T-helper 2 cell treated with Interferon-gamma antibody and Interleukin-4, amounts not matched to agents 5 μg/mL and 100 μg/mL, for 36 hours (primary cell): ENCODE results near the gene RAB9B.

Experiments
- DNase-seq: peaks from one replicate; pipeline ENCODE4 v3.0.0; 2021; ENCODE audit warnings: low spot score
- H3K27ac Mint-ChIP-seq: one replicate; pipeline ENCODE4 v1.8.0; 2021; ENCODE audit warnings: mild to moderate bottlenecking, mixed read lengths
- H3K27me3 Mint-ChIP-seq: one replicate; pipeline ENCODE4 v1.8.0; 2021; ENCODE audit warnings: low read depth, mixed read lengths
- H3K36me3 Mint-ChIP-seq: one replicate; pipeline ENCODE4 v1.8.0; 2021; ENCODE audit warnings: low read depth, mixed read lengths
- H3K4me1 Mint-ChIP-seq: one replicate; pipeline ENCODE4 v1.8.0; 2021; ENCODE audit warnings: low read depth, mixed read lengths
- H3K4me3 Mint-ChIP-seq: one replicate; pipeline ENCODE4 v1.8.0; 2022; ENCODE audit warnings: mild to moderate bottlenecking, moderate library complexity, mixed read lengths
- H3K9me3 Mint-ChIP-seq: one replicate; pipeline ENCODE4 v1.8.0; 2021; ENCODE audit warnings: mixed read lengths

The RAB9B gene

GRCh38 chrX:103831803-103832544 is at the start of gene RAB9B:
Gene RAB9B (minus strand): TSS chrX:103832257. CDS start chrX:103825784, 6,473 bp downstream.
- Mint-ChIP-seq H3K27me3 (peaks cover 11% of the 10 kb centered on the region), H3K9me3 (no peaks in the 10 kb centered on the region), H3K4me3 (peak within 1 kb of the TSS; percentile 87), H3K36me3 (no peaks in the 10 kb centered on the region), H3K27ac (peak within 1 kb of the TSS; percentile 4), H3K4me1 (peaks cover 3% of the 10 kb centered on the region)
- peak; percentile 50 for DNase-seq

GRCh38 chrX:103879339-103879738 is 47.3 kb upstream of the RAB9B start:
- DNase-seq, result no peak
- no peaks in the 10 kb centered on the region for H3K4me1 Mint-ChIP-seq
- H3K27ac Mint-ChIP-seq, result no peak overlapping the region
- H3K4me3 Mint-ChIP-seq, result no peak overlapping the region
- H3K9me3 Mint-ChIP-seq, result no peaks in the 10 kb centered on the region
- H3K27me3 Mint-ChIP-seq, result peaks cover 4% of the 10 kb centered on the region
- H3K36me3 Mint-ChIP-seq, result no peaks in the 10 kb centered on the region

DNA sequence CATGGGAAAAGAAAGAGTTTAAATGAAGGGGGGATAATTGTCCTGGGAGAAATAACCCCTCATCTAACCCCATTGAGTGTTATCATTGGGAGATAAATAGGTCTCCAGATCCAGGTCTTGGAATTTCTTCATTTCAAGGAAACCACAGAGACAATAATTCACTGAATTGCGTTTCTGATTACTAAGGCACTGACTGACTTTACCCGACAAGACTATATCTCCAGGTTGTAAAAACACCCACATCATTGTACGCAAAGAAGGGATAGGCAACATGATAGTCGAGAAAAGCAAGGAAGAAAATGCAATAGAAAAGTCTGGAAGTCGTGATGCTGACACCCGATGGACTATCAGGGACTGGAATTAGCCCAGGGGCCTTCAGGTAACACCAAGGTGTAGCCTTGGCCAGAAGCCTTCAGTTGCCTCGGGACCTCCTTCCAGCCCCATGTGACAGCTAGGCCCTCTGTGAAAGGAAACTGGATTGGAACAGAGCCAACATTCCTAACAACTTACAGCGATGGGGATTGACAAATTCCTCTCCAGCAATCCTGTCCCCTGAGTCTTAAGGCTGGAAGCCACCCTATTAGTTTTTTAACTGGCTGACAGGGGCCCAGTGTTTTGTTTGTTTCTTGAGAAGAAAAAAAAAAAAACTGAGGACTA is 46.5 kb upstream of the RAB9B start:
- H3K27me3 Mint-ChIP-seq, result peaks cover 4% of the 10 kb centered on the region
- H3K4me1 Mint-ChIP-seq, result no peaks in the 10 kb centered on the region
- H3K27ac Mint-ChIP-seq, result no peak overlapping the region
- H3K4me3 Mint-ChIP-seq, result no peak overlapping the region
- H3K9me3 Mint-ChIP-seq, result no peaks in the 10 kb centered on the region
- no peaks in the 10 kb centered on the region for H3K36me3 Mint-ChIP-seq
- DNase-seq, result no peak

DNA sequence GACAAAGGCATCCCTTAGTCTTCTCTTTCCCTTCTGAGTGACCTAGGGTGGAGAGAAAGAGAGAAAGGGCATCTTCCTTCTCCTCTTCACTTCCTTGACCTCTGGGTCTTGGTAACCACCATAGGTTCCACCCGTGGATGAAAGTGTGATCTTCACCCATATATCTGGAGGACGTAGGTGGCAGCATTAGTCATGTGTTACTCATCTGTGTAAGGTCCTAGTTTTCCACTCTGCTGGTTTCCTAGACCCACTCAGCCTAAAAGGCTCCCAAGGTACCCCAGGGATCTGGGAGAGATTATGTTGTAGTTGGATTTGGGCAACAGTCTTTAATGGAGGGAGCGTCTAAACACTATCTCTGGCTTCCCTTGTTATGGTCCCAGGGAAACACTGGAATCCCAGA is 45.5 kb upstream of the RAB9B start:
- Mint-ChIP-seq H3K9me3 (no peaks in the 10 kb centered on the region), H3K27me3 (peaks cover 4% of the 10 kb centered on the region), H3K36me3 (no peaks in the 10 kb centered on the region), H3K27ac (no peak overlapping the region), H3K4me1 (no peaks in the 10 kb centered on the region), H3K4me3 (no peak overlapping the region)
- DNase-seq, result no peak

GRCh38 chrX:103864886-103865534 is 33.0 kb upstream of the RAB9B start:
- Mint-ChIP-seq H3K4me1 (no peaks in the 10 kb centered on the region), H3K27me3 (peaks cover 4% of the 10 kb centered on the region), H3K9me3 (no peaks in the 10 kb centered on the region), H3K36me3 (no peaks in the 10 kb centered on the region), H3K4me3 (no peak overlapping the region), H3K27ac (no peak overlapping the region)
- no peak for DNase-seq

GRCh38 chrX:103864149-103864548 is 32.1 kb upstream of the RAB9B start:
- H3K4me3 Mint-ChIP-seq, result no peak overlapping the region
- no peak for DNase-seq
- no peaks in the 10 kb centered on the region for H3K9me3 Mint-ChIP-seq
- no peaks in the 10 kb centered on the region for H3K4me1 Mint-ChIP-seq
- H3K27me3 Mint-ChIP-seq, result peaks cover 4% of the 10 kb centered on the region
- no peak overlapping the region for H3K27ac Mint-ChIP-seq
- H3K36me3 Mint-ChIP-seq, result no peaks in the 10 kb centered on the region

DNA sequence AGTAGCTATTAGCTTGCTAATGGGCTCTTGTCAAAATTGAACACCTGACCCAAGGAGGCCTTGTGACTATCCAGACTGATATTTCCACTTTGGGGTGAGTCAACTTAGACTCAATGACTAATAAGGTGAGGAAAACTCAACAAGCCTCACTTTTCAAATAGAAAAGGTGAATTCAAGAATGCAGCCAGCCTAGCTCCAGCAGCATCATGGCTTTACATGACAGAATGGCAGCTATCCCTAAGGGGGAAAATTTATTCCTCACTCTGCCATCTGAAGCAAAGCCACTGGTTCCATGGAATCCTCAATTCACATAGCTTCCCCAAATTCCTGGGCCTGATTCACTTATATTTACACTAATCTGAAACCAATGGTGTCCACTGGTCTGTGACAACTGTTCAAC is 29.1 kb upstream of the RAB9B start:
- Mint-ChIP-seq H3K36me3 (no peaks in the 10 kb centered on the region), H3K9me3 (no peaks in the 10 kb centered on the region), H3K4me1 (no peaks in the 10 kb centered on the region), H3K4me3 (no peak overlapping the region), H3K27me3 (peaks cover 4% of the 10 kb centered on the region), H3K27ac (no peak overlapping the region)
- no peak for DNase-seq

GRCh38 chrX:103849558-103849957 is 17.5 kb upstream of the RAB9B start:
- Mint-ChIP-seq H3K9me3 (no peaks in the 10 kb centered on the region), H3K27me3 (no peaks in the 10 kb centered on the region), H3K4me1 (no peaks in the 10 kb centered on the region), H3K36me3 (no peaks in the 10 kb centered on the region), H3K27ac (no peak overlapping the region), H3K4me3 (no peak overlapping the region)
- DNase-seq, result no peak

DNA sequence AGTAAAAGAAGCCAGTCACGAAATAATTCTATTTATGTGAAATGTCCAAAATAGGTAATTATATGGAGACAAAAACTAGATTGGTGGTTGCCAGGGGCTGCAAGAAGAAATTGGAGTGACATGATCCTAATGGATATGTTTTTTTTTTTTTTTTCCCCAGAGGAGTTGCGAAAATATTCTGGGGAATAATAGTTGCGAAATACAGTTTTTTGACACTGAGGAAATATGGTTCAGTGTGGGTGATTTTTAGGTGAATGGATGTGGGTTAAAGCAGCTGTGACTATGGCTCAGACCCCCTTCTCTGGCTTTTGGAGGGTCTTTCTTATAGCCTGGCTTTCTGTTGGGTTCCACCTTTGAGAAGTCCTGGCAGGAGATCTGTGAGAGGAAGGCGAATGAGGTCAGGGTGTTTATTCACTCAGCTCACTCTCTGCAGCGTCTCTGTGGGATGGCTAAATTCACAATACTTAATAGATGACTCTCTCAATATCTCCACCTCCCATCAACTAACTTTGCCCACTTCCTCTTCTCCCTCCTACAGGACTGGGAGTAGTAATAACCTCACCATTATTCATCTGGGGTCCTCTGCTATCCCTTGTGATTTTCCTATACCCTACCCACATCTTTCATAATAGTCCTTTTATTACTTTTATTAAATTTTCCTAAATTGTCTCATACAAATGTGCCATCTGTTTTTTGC is 15.3 kb upstream of the RAB9B start:
- no peaks in the 10 kb centered on the region for H3K9me3 Mint-ChIP-seq
- H3K4me1 Mint-ChIP-seq, result no peaks in the 10 kb centered on the region
- H3K27ac Mint-ChIP-seq, result no peak overlapping the region
- no peak overlapping the region for H3K4me3 Mint-ChIP-seq
- no peaks in the 10 kb centered on the region for H3K27me3 Mint-ChIP-seq
- H3K36me3 Mint-ChIP-seq, result no peaks in the 10 kb centered on the region
- DNase-seq, result no peak

DNA sequence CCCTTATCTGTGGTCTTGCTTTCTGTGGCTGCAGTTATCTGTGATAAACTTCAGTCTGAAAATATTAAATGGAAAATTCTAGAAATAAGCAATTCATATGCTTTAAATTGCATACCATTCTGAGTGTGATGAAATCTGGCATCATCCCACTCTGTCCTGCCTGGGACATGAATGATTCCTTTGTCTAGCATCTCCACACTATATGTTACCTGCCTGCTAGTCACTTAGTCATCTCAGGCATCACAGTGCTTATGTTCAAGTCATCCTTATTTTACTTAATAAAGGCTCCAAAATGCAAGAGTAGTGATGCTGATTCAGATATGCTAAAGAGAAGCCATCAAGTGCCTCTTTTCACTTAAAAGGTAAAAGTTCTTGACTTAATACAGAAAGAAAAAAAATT is 14.3 kb upstream of the RAB9B start:
- no peaks in the 10 kb centered on the region for H3K36me3 Mint-ChIP-seq

DNA sequence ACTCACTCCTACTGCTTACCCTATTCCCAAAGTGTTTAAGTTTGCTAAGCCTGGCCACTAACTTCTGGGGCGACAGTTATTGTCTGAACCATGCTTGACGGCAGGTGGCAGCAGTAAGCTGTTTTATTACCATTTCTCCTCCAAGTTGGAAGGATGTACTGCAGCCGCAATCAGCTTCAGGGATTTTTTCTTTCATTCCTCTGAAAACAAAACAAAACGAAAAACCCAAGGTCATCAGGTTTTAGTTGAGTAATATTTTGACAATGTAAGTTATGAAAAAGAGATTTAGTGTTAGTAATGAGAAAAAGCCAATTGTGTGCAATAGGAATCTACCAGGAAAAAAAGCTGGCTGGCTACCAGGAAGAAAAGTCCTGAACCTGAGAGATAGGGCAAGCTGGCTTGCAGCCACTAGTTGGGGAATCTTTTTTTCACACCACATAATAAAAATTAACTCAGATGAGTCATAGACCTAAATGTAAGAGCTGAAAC is 13.2 kb upstream of the RAB9B start:
- no peaks in the 10 kb centered on the region for H3K36me3 Mint-ChIP-seq
- no peak overlapping the region for H3K27ac Mint-ChIP-seq
- no peaks in the 10 kb centered on the region for H3K27me3 Mint-ChIP-seq
- no peak overlapping the region for H3K4me3 Mint-ChIP-seq
- no peaks in the 10 kb centered on the region for H3K4me1 Mint-ChIP-seq
- DNase-seq, result peak; percentile 8
- H3K9me3 Mint-ChIP-seq, result no peaks in the 10 kb centered on the region

More for the DNA sequence above, 14.3 kb upstream of the RAB9B start:
- no peak for DNase-seq
- Mint-ChIP-seq H3K4me1 (no peaks in the 10 kb centered on the region), H3K9me3 (no peaks in the 10 kb centered on the region), H3K27me3 (no peaks in the 10 kb centered on the region), H3K4me3 (no peak overlapping the region), H3K27ac (no peak overlapping the region)

DNA sequence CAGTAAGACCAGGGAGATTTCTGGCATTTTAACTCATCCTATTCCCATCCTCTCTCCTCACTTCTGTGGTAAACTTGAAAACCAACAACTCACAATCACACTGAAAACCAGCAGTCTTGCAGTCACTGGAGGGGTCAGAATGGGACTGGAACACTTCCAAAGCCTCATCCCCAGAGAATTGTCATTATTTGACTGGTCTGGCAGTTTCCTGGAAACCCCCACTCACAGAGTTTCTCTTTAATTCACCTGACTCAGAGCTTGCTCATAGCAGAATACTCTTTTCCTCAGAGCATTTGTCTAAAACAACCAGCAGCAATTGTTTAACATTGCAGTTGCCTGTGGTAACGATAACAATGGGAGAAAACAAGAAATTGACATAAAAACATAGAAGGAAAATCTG is 7.3 kb upstream of the RAB9B start:
- Mint-ChIP-seq H3K27ac (no peak overlapping the region), H3K27me3 (peaks cover 5% of the 10 kb centered on the region), H3K9me3 (no peaks in the 10 kb centered on the region), H3K4me1 (no peaks in the 10 kb centered on the region), H3K36me3 (no peaks in the 10 kb centered on the region), H3K4me3 (no peak overlapping the region)
- peak; percentile 4 for DNase-seq

GRCh38 chrX:103831342-103831802 is 685 bp downstream of the RAB9B start:
- no peak for DNase-seq
- Mint-ChIP-seq H3K27ac (no peak overlapping the region), H3K4me1 (peaks cover 3% of the 10 kb centered on the region)

DNA sequence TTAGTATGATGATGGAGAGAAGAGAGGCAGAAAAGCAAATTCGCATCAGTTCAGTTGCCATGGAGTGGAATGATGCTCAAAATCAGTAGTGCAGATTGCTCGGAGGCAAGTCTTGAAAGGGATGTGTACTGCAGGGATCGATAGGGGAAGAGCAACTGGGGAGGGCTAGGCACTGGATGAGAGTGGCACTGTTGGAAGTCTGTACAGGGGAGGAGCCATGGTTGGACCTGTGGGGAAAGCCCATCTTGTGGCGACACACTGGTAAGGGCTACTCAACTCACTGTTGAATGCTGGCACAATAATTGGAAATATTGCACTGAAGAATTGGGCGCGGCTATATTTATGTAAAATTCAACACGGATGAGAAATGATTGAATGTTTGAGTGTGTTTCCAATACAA is 1.2 kb downstream of the RAB9B start:
- H3K27me3 Mint-ChIP-seq, result peaks cover 11% of the 10 kb centered on the region
- DNase-seq, result no peak
- no peaks in the 10 kb centered on the region for H3K36me3 Mint-ChIP-seq
- H3K4me1 Mint-ChIP-seq, result peaks cover 3% of the 10 kb centered on the region
- no peaks in the 10 kb centered on the region for H3K9me3 Mint-ChIP-seq
- H3K27ac Mint-ChIP-seq, result no peak overlapping the region
- no peak overlapping the region for H3K4me3 Mint-ChIP-seq

More at GRCh38 chrX:103831342-103831802, 685 bp downstream of the RAB9B start:
- peak overlapping the region; percentile 78 for H3K4me3 Mint-ChIP-seq
- no peaks in the 10 kb centered on the region for H3K36me3 Mint-ChIP-seq
- H3K27me3 Mint-ChIP-seq, result peaks cover 11% of the 10 kb centered on the region
- H3K9me3 Mint-ChIP-seq, result no peaks in the 10 kb centered on the region
